MCF 10A (cell line): ENCODE measurements around the gene EGFL8. TPM values are rescaled to one million over a fixed set of nuclear protein-coding genes. Genes with fewer than 3 reads are reported as not detected.

Source experiments
- BruUV-seq: library from RNA; stranded (reverse); fragments of 400-500 nt; replicated peaks from 2 replicates; lab custom pipeline; 2021; lab: Mats Ljungman, UMichigan
- CTCF ChIA-PET: fragments of 300-600 bp; sonication (Branson Sonifier 250); formaldehyde crosslinking; extraction: SDS; loops from one replicate; lab custom pipeline; 2021; ENCODE audit warnings: antibody characterized with exemption, inconsistent platforms; lab: Yijun Ruan, JAX
- POLR2A ChIA-PET: fragments of 300-600, 350-650 bp; sonication (Branson Sonifier 250); formaldehyde crosslinking; extraction: SDS; loops from one replicate; lab custom pipeline; 2020; ENCODE audit warnings: antibody characterized with exemption, inconsistent platforms; lab: Yijun Ruan, JAX
- DNase-seq: peaks from one replicate; pipeline ENCODE4 v3.0.0-alpha.2; 2018; ENCODE audit not compliant: unreplicated experiment
- H3K27ac Mint-ChIP-seq: one replicate; pipeline ENCODE4 v1.8.0; 2022; ENCODE audit warnings: mild to moderate bottlenecking, low read depth, mixed read lengths; ENCODE audit not compliant: unreplicated experiment
- H3K27me3 Mint-ChIP-seq: one replicate; pipeline ENCODE4 v1.8.0; 2022; ENCODE audit warnings: mixed read lengths; ENCODE audit not compliant: insufficient read depth, unreplicated experiment
- H3K36me3 Mint-ChIP-seq: one replicate; pipeline ENCODE4 v1.8.0; 2022; ENCODE audit warnings: mild to moderate bottlenecking, moderate library complexity, mixed read lengths; ENCODE audit not compliant: insufficient read depth, unreplicated experiment
- H3K4me1 Mint-ChIP-seq: one replicate; pipeline ENCODE4 v1.8.0; 2022; ENCODE audit warnings: mixed read lengths; ENCODE audit not compliant: insufficient read depth, unreplicated experiment
- H3K4me3 Mint-ChIP-seq: one replicate; pipeline ENCODE4 v1.8.0; 2022; ENCODE audit warnings: mild to moderate bottlenecking, moderate library complexity, mixed read lengths; ENCODE audit not compliant: unreplicated experiment
- H3K9me3 Mint-ChIP-seq: one replicate; pipeline ENCODE4 v1.8.0; 2022; ENCODE audit warnings: mixed read lengths; ENCODE audit not compliant: unreplicated experiment
- intact Hi-C: fragments of 100-400 bp; cut with micrococcal nuclease; formaldehyde crosslinking; loops from 2 replicates; pipeline ENCODE4 v1.14.1; 2022
- total RNA-seq: library from RNA; stranded (reverse); gene quantifications from 2 replicates; pipeline ENCODE4 v1.2.3, GENCODE V29; 2022
- TF ChIP-seq, protein P1 (sequence below): fragments of 200-600 bp; IDR thresholded peaks from one replicate; pipeline ENCODE4 v1.8.0; 2022; ENCODE audit warnings: antibody characterized with exemption, mild to moderate bottlenecking; ENCODE audit not compliant: unreplicated experiment

The EGFL8 gene
- total RNA-seq, 1 experiment from 2014 or later, result 3.1 TPM

DNA sequence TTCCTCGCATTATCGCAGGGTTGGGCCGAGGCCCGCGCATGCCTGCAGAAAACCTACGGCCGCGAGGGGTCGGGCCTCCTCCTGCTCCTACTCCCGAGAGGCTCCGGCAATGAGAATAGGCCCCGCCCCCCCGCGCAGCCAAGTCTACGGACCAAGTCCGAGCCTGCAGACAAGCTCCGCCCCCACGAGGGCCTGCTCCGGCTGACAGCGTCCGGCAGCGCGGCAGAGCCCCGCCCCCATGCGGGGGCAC, 31.2 kb downstream of the EGFL8 start:
- Mint-ChIP-seq H3K36me3 (no peaks in the 10 kb centered on the region), H3K27me3 (no peaks in the 10 kb centered on the region), H3K4me3 (peak overlapping the region; percentile 93), H3K4me1 (peaks cover 12% of the 10 kb centered on the region), H3K9me3 (no peaks in the 10 kb centered on the region), H3K27ac (peak overlapping the region; percentile 98)
- ChIA-PET CTCF (interaction anchor here (0.6 to 1.3 kb wide), 10 partner anchors 16 to 834 kb away, joined by 3 to 5 read pairs (median 4); partner anchors contain the start of genes AGPAT1, PSMB9 and TAP1), POLR2A (interaction anchor here (0.5 to 5.9 kb wide), 38 partner anchors 8 to 1235 kb away, joined by 3 to 112 read pairs (median 4); partner anchors contain the start of genes AGPAT1, ATF6B, BAG6 and BRD2)
- no TSS peak for BruUV-seq
- TF ChIP-seq, protein P1, sequence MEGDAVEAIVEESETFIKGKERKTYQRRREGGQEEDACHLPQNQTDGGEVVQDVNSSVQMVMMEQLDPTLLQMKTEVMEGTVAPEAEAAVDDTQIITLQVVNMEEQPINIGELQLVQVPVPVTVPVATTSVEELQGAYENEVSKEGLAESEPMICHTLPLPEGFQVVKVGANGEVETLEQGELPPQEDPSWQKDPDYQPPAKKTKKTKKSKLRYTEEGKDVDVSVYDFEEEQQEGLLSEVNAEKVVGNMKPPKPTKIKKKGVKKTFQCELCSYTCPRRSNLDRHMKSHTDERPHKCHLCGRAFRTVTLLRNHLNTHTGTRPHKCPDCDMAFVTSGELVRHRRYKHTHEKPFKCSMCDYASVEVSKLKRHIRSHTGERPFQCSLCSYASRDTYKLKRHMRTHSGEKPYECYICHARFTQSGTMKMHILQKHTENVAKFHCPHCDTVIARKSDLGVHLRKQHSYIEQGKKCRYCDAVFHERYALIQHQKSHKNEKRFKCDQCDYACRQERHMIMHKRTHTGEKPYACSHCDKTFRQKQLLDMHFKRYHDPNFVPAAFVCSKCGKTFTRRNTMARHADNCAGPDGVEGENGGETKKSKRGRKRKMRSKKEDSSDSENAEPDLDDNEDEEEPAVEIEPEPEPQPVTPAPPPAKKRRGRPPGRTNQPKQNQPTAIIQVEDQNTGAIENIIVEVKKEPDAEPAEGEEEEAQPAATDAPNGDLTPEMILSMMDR, result no peak
- DNase-seq, result peak; percentile 99
- intact Hi-C loops, result loop anchor here (1.0 kb wide), 2 partner anchors 17 to 76 kb away; partner anchors contain the start of gene RNF5

DNA sequence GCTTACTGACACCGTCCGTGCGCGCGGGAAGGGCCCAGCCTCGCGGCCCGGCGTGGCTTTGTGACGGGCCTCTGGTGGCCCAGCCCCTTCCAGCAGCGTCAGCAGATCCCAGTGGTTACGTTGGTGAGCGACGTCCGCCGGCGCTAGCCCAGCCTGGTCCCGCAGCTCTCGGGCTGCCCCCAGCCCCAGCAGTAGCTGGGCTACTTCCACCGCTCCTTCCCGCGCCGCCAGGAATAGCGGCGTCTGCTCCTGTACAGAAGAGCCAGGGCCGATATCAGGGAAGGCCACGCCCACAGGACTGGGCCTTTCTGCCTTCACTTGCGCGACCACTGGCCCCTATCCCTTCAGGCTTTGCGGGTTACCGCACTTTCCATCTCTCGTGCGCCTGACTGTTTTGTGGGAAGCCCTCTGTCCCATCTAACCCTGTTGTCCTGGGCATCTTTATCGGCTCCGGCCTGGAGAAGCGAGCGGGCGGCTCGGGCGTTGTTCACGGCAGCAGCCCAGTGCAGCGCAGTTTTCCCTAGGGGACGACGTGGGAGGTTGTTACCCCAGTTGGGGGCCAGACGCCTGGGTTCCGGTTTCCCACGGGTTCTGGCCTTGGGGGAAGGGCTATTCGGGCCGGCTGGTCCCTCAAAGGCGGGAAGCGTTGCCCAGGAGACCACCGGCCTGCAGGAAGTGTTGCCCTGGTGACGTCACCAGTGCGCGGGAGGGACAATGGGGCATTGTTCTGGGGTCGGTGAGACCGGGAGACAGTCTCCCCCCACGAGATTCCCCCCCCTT, 31.7 kb downstream of the EGFL8 start:
- Mint-ChIP-seq H3K4me3 (peak overlapping the region; percentile 93), H3K9me3 (no peaks in the 10 kb centered on the region), H3K27ac (peak overlapping the region; percentile 98), H3K4me1 (peaks cover 12% of the 10 kb centered on the region), H3K36me3 (no peaks in the 10 kb centered on the region), H3K27me3 (no peaks in the 10 kb centered on the region)
- ChIA-PET POLR2A (interaction anchor here (0.5 to 5.9 kb wide), 38 partner anchors 8 to 1235 kb away, joined by 3 to 112 read pairs (median 4); partner anchors contain the start of genes AGPAT1, ATF6B, BAG6 and BRD2), CTCF (interaction anchor here (0.6 to 1.3 kb wide), 10 partner anchors 17 to 834 kb away, joined by 3 to 5 read pairs (median 4); partner anchors contain the start of genes AGPAT1, PSMB9 and TAP1)
- peak; percentile 41 for DNase-seq
- TF ChIP-seq, protein P1, result no peak
- intact Hi-C loops, result loop anchor here (1.0 kb wide), 2 partner anchors 18 to 77 kb away; partner anchors contain the start of gene RNF5
- BruUV-seq, result TSS peak; percentile 91

DNA sequence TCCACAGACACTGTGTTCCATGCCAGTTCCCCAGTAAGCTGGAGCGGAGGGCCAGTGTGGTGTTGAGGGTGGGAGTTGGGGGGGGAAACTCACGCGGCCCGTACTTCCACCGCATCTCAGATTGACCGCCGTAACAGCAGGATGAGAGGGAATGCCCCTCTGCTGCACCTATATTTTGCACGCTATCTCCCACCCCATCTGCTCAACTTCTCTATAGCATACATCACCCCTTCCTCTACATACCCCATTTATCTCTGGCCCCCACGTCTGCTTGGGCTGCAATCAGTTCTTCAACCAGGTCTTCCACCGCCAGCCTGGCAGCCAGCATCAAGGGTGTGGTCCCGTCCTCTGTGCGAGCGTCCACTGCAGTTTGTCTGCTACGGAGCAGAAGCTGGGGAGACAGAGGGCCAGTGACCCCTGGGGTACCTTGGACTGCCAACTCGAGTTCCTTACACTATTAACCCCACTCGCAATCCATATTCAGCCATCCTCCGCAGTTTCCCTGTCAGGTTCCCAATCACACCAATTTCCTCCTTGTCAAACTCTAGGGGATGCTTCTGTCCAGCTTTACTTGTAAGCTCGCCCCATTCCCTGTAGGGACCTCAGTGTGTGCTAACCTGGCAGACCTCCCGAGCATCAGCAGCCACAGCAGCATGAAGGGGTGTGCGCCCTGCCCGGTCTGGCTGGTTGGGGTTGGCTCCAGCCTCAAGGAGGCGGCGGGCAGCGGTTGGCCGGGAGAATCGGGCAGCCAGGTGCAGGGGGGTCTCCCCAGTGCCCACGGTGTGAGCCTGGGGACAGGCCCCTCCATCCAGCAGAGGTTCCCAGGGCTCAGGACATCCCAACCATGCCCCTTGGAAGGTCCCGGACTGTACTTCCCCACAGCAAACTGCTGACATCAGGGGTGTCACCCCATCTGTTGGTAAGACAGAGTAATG, 32.6 kb downstream of the EGFL8 start:
- intact Hi-C loops, result no loop called here
- Mint-ChIP-seq H3K4me1 (peaks cover 12% of the 10 kb centered on the region), H3K27me3 (no peaks in the 10 kb centered on the region), H3K9me3 (no peaks in the 10 kb centered on the region), H3K36me3 (no peaks in the 10 kb centered on the region), H3K27ac (peak overlapping the region; percentile 98), H3K4me3 (peak overlapping the region; percentile 93)
- CTCF ChIA-PET, result interaction anchor here (0.6 to 0.7 kb wide), 2 partner anchors 15 to 940 kb away, joined by 3 to 4 read pairs; no protein-coding TSS in a partner anchor
- POLR2A ChIA-PET, result interaction anchor here (0.7 to 5.9 kb wide), 7 partner anchors 7 to 1075 kb away, joined by 3 to 112 read pairs (median 5); partner anchors contain the start of genes AGPAT1, ATF6B, RNF5 and RPS18
- BruUV-seq, result no TSS peak
- TF ChIP-seq, protein P1, result no peak
- DNase-seq, result no peak
